HEK293 (cell line): ENCODE data around the gene CMIP.

ENCODE experiments used
- CTCF ChIA-PET: fragments of 350-600 bp; formaldehyde crosslinking; extraction: SDS; loops from one replicate; lab custom pipeline; 2021; ENCODE audit warnings: antibody characterized with exemption; lab: Yijun Ruan, JAX
- POLR2A ChIA-PET: fragments of 300-600 bp; formaldehyde crosslinking; extraction: SDS; loops from one replicate; lab custom pipeline; 2020; ENCODE audit warnings: antibody characterized with exemption, inconsistent platforms; lab: Yijun Ruan, JAX
- H3K27ac ChIP-seq: fragments of 200-500 bp; sonication (Bioruptor generic); 2 replicates; pipeline ENCODE4 v1.5.1; 2014; ENCODE audit warnings: low read depth, low read length, control low read depth, inconsistent platforms; ENCODE audit errors: extremely low read depth
- H3K36me3 ChIP-seq, 2 experiments: fragments of 200-500 bp in 1 of 2; sonication (Bioruptor generic) in 1 of 2; 1 replicate in 1 of 2; 2 replicates in 1 of 2; pipeline ENCODE4 v1.5.1; 2014 to 2017; ENCODE audit warnings: inconsistent platforms in 2 of 2, low read length in 2 of 2; ENCODE audit not compliant: control insufficient read depth in 2 of 2, insufficient read depth in 1 of 2
- H3K4me1 ChIP-seq: fragments of 200-500 bp; sonication (Bioruptor generic); 2 replicates; pipeline ENCODE4 v1.5.1; 2014; ENCODE audit warnings: mild to moderate bottlenecking, low read length, inconsistent platforms; ENCODE audit not compliant: control insufficient read depth, insufficient read depth
- H3K4me3 ChIP-seq: 2 replicates; pipeline ENCODE4 v1.5.1; 2011; ENCODE audit warnings: low read depth, mild to moderate bottlenecking, control low read depth, low read length, moderate library complexity
- H3K9me3 ChIP-seq: fragments of 200-500 bp; sonication (Bioruptor generic); 2 replicates; pipeline ENCODE4 v1.5.1; 2014; ENCODE audit warnings: low read depth, low read length, inconsistent platforms; ENCODE audit not compliant: control insufficient read depth, insufficient read depth
- CTCF ChIP-seq: fragments of 450-650 bp; formaldehyde crosslinking; IDR thresholded peaks from 2 replicates; pipeline ENCODE4 v1.5.1; 2016; ENCODE audit warnings: missing biosample characterization, missing genetic modification characterization
- KLF7 ChIP-seq: fragments of 450-650 bp; formaldehyde crosslinking; IDR thresholded peaks from 2 replicates; pipeline ENCODE4 v1.5.1; 2016; ENCODE audit warnings: missing biosample characterization, missing genetic modification characterization, borderline replicate concordance
- PATZ1 ChIP-seq: fragments of 450-650 bp; formaldehyde crosslinking; IDR thresholded peaks from 2 replicates; pipeline ENCODE4 v1.5.1; 2016; ENCODE audit warnings: missing biosample characterization, missing genetic modification characterization
- PRDM4 ChIP-seq: fragments of 450-650 bp; formaldehyde crosslinking; IDR thresholded peaks from 2 replicates; pipeline ENCODE4 v1.5.1; 2017; ENCODE audit warnings: missing biosample characterization, missing genetic modification characterization
- ZBTB11 ChIP-seq: fragments of 450-650 bp; formaldehyde crosslinking; conservative IDR thresholded peaks from 2 replicates; pipeline ENCODE4 v1.5.1; 2016; ENCODE audit warnings: low read depth, missing biosample characterization, missing genetic modification characterization
- ZBTB17 ChIP-seq: fragments of 450-650 bp; formaldehyde crosslinking; IDR thresholded peaks from 2 replicates; pipeline ENCODE4 v1.5.1; 2016; ENCODE audit warnings: missing biosample characterization, missing genetic modification characterization
- ZNF10 ChIP-seq: fragments of 450-650 bp; formaldehyde crosslinking; IDR thresholded peaks from 2 replicates; pipeline ENCODE4 v1.5.1; 2017; ENCODE audit warnings: missing biosample characterization, missing genetic modification characterization
- ZNF214 ChIP-seq: fragments of 450-650 bp; formaldehyde crosslinking; IDR thresholded peaks from 2 replicates; pipeline ENCODE4 v1.5.1; 2017; ENCODE audit warnings: missing biosample characterization, mild to moderate bottlenecking, missing genetic modification characterization, borderline replicate concordance
- ZNF266 ChIP-seq: fragments of 450-650 bp; formaldehyde crosslinking; IDR thresholded peaks from 2 replicates; pipeline ENCODE4 v1.5.1; 2016; ENCODE audit warnings: missing biosample characterization, missing genetic modification characterization, low read depth
- ZNF280D ChIP-seq: fragments of 450-650 bp; formaldehyde crosslinking; IDR thresholded peaks from 2 replicates; pipeline ENCODE4 v1.5.1; 2016; ENCODE audit warnings: missing biosample characterization, missing genetic modification characterization
- ZNF292 ChIP-seq: fragments of 450-650 bp; formaldehyde crosslinking; IDR thresholded peaks from 2 replicates; pipeline ENCODE4 v1.5.1; 2016; ENCODE audit warnings: low read depth, missing biosample characterization, missing genetic modification characterization, borderline replicate concordance
- ZNF48 ChIP-seq: fragments of 450-650 bp; formaldehyde crosslinking; IDR thresholded peaks from 2 replicates; pipeline ENCODE4 v1.5.1; 2016; ENCODE audit warnings: missing biosample characterization, missing genetic modification characterization
- ZNF518A ChIP-seq: fragments of 450-650 bp; formaldehyde crosslinking; conservative IDR thresholded peaks from 2 replicates; pipeline ENCODE4 v1.5.1; 2016; ENCODE audit warnings: low read depth, missing biosample characterization, missing genetic modification characterization
- ZNF624 ChIP-seq: fragments of 450-650 bp; formaldehyde crosslinking; IDR thresholded peaks from 2 replicates; pipeline ENCODE4 v1.5.1; 2017; ENCODE audit warnings: missing biosample characterization, missing genetic modification characterization
- ZNF639 ChIP-seq: fragments of 450-650 bp; formaldehyde crosslinking; IDR thresholded peaks from 2 replicates; pipeline ENCODE4 v1.5.1; 2016; ENCODE audit warnings: missing biosample characterization, missing genetic modification characterization
- ZNF785 ChIP-seq: fragments of 450-650 bp; formaldehyde crosslinking; IDR thresholded peaks from 2 replicates; pipeline ENCODE4 v1.5.1; 2016; ENCODE audit warnings: missing biosample characterization, missing genetic modification characterization

CMIP gene

GRCh38 chr16:81488687-81489411, 44.2 kb downstream of the CMIP start:
- Histone ChIP-seq H3K4me1 (peaks cover 3% of the 10 kb centered on the region; the same call in 1 of the 2 replicates), H3K9me3 (no peaks in the 10 kb centered on the region), H3K4me3 (no peak overlapping the region), H3K36me3 (no peaks in the 10 kb centered on the region), H3K27ac (no peak overlapping the region)
- POLR2A ChIA-PET = no interaction called here
- CTCF ChIA-PET = no interaction called here
- TF ChIP-seq ZNF785 (tag by site-specific recombination) = no peak
- no peak for TF ChIP-seq ZNF518A (tag by site-specific recombination)
- TF ChIP-seq ZNF10 (tag by site-specific recombination) = no peak
- no peak for TF ChIP-seq PRDM4 (tag by site-specific recombination)
- no peak for TF ChIP-seq PATZ1
- TF ChIP-seq ZBTB11 = no peak
- no peak for TF ChIP-seq CTCF (tag by site-specific recombination)
- TF ChIP-seq ZNF292 = no peak
- no peak for TF ChIP-seq ZNF266 (tag by site-specific recombination)
- TF ChIP-seq ZNF48 (tag by site-specific recombination) = no peak
- TF ChIP-seq KLF7 (tag by site-specific recombination) = no peak
- TF ChIP-seq ZBTB17 = no peak
- no peak for TF ChIP-seq ZNF639 (tag by site-specific recombination)
- no peak for TF ChIP-seq ZNF280D (tag by site-specific recombination)
- TF ChIP-seq ZNF624 (tag by site-specific recombination) = no peak
- TF ChIP-seq ZNF214 = no peak
